Right hindlimb (tissue), 1 donor: Measurements from ENCODE around the gene SELENOP.
"Not testable (repeated sequence)": the region's sequence is repeated elsewhere in the genome, so short reads cannot be mapped to it uniquely, and the experiment has no call there.

Source experiments
- DNase-seq: peaks from one replicate; pipeline ENCODE4 v3.0.0-alpha.2; 2018

Gene SELENOP

GRCh38 chr5:42811591-42812446 lies at the start of gene SELENOP:
Gene SELENOP (minus strand): TSS chr5:42811892. CDS start chr5:42808353, 3,539 bp downstream.
- DNase-seq = peak; percentile 68

- no peak for DNase-seq
These were observed 47.0 kb upstream of the SELENOP start for GRCh38 chr5:42858687-42859086.

- no peak for DNase-seq
These were observed 46.4 kb upstream of the SELENOP start for GRCh38 chr5:42858031-42858643.

- no peak for DNase-seq
These were observed 44.1 kb upstream of the SELENOP start for GRCh38 chr5:42855811-42856210.

GRCh38 chr5:42855386-42855785 lies 43.7 kb upstream of the SELENOP start:
- no peak for DNase-seq

- no peak for DNase-seq
These were observed 43.1 kb upstream of the SELENOP start for GRCh38 chr5:42854795-42855194.

GRCh38 chr5:42852826-42853225 lies 41.1 kb upstream of the SELENOP start:
- DNase-seq = no peak

- no peak for DNase-seq
These were observed 39.8 kb upstream of the SELENOP start for GRCh38 chr5:42851481-42851880.

GRCh38 chr5:42848545-42848944 lies 36.9 kb upstream of the SELENOP start:
- DNase-seq = no peak

- DNase-seq = not testable (repeated sequence)
These were observed 32.7 kb upstream of the SELENOP start for GRCh38 chr5:42844408-42844807.

- DNase-seq = no peak
These were observed 32.1 kb upstream of the SELENOP start for GRCh38 chr5:42843675-42844292.

GRCh38 chr5:42842921-42843641 lies 31.4 kb upstream of the SELENOP start:
- DNase-seq = no peak

GRCh38 chr5:42840842-42841567 lies 29.3 kb upstream of the SELENOP start:
- DNase-seq = no peak

- DNase-seq = peak; percentile 75
These were observed 28.6 kb upstream of the SELENOP start for GRCh38 chr5:42840269-42840668.

GRCh38 chr5:42839196-42839595 lies 27.5 kb upstream of the SELENOP start:
- no peak for DNase-seq

GRCh38 chr5:42837601-42838000 lies 25.9 kb upstream of the SELENOP start:
- DNase-seq = no peak

- DNase-seq = no peak
These were observed 24.5 kb upstream of the SELENOP start for GRCh38 chr5:42836070-42836769.

GRCh38 chr5:42832060-42832459 lies 20.4 kb upstream of the SELENOP start:
- DNase-seq = no peak

GRCh38 chr5:42830924-42831323 lies 19.2 kb upstream of the SELENOP start:
- DNase-seq = no peak

- peak; percentile 83 for DNase-seq
These were observed 17.0 kb upstream of the SELENOP start for GRCh38 chr5:42828671-42829070.

GRCh38 chr5:42826757-42827515 lies 15.2 kb upstream of the SELENOP start:
- DNase-seq = no peak
